Activated CD4-positive, alpha-beta T cell treated with anti-CD3 and anti-CD28 coated beads, Interleukin-2, amount 10 ng/mL, durations not matched to agents 24 days and 14 days (primary cell): ENCODE measurements around the gene REXO5. TPM values are rescaled to one million over a fixed set of nuclear protein-coding genes. Genes with fewer than 3 reads are reported as not detected.

ENCODE experiments used
- DNase-seq: peaks from one replicate; pipeline ENCODE4 v3.0.0; 2022
- H3K27ac Mint-ChIP-seq: one replicate; pipeline ENCODE4 v1.8.0; 2022; ENCODE audit warnings: mild to moderate bottlenecking, mixed read lengths
- H3K27me3 Mint-ChIP-seq: one replicate; pipeline ENCODE4 v1.8.0; 2022; ENCODE audit warnings: mixed read lengths
- H3K36me3 Mint-ChIP-seq: one replicate; pipeline ENCODE4 v1.8.0; 2022; ENCODE audit warnings: low read depth, mild to moderate bottlenecking, mixed read lengths
- H3K4me1 Mint-ChIP-seq: one replicate; pipeline ENCODE4 v1.8.0; 2021; ENCODE audit warnings: mixed read lengths
- H3K4me3 Mint-ChIP-seq: one replicate; pipeline ENCODE4 v1.8.0; 2022; ENCODE audit warnings: mild to moderate bottlenecking, moderate library complexity, mixed read lengths
- H3K9me3 Mint-ChIP-seq: one replicate; pipeline ENCODE4 v1.8.0; 2021; ENCODE audit warnings: mixed read lengths
- intact Hi-C: fragments of 100-400 bp; cut with micrococcal nuclease; formaldehyde crosslinking; loops from one replicate; pipeline ENCODE4 v1.15.1; 2023
- total RNA-seq: library from RNA; stranded (reverse); gene quantifications from 2 replicates; pipeline ENCODE4 v1.2.3, GENCODE V29; 2022

REXO5 gene
- total RNA-seq, 1 donor from 2014 or later = 11.7 TPM

DNA sequence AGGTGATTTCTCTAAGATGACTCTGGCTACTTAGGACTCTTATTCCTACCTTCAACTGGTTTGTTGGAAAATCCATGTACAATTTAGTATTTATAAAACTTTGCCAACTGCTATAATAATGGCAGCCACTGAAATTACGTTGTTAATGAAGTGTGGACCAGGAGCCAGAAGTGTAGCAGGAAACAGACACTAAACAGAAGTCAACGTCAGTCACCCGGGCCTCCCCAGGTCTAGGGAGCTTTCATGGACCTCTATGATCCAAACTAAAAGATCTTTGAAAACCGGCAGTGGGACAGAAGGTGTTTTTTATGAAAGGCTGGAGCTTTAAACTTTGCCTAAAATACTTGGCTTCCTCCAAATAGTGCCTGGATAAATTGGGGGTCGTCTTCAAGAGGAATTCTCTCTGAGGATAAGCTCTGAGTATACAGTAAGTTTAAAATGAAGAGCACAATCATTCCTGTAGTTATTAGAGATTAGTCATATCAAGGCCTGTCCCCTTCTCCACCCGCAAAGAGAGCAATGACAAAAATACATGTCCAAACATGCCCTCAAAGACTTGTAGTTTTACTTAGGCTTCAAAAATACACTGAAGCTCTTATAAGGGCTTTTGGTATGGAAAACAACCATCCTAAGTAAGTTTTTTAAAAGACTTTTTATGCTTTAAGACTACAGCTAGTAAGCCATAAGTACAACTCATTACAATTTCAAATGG, 59.2 kb downstream of the REXO5 start:
- Mint-ChIP-seq H3K27ac (peak overlapping the region; percentile 72), H3K4me3 (no peak overlapping the region), H3K27me3 (no peaks in the 10 kb centered on the region), H3K4me1 (peaks cover 38% of the 10 kb centered on the region), H3K9me3 (peaks cover 4% of the 10 kb centered on the region), H3K36me3 (peaks cover 45% of the 10 kb centered on the region)
- no peak for DNase-seq
- intact Hi-C loops = no loop called here

DNA sequence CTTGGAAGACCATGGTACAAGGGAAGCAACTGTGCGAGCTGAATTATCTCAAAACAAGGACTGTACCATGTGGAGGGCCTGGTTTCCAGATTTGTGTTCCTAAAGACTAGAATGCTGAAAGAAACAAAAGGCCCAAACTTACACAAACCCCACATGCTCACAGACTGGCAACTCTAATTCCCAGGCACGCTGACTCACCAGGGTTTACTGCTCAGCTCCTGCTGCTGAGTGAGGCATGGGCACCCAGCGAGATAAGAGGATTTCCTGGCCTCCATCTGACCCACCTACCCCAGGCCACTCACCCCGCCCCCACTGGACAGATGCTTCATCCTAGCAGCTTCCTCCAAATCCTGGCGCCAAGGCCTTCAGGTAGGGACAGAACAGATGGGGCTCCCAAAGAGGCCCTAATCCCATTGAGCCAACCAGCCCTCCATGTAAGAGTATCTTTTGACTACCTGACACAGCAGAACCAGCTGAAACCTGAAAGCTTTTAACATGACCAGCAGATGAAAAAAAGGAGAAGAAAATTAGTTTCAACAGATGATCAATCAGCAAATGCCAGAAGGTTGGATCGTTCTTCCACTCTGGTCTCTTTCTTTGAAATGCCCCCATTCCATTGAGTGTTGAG, 59.9 kb downstream of the REXO5 start:
- H3K4me3 Mint-ChIP-seq = no peak overlapping the region
- H3K27me3 Mint-ChIP-seq = no peaks in the 10 kb centered on the region
- intact Hi-C loops = no loop called here
- peaks cover 41% of the 10 kb centered on the region for H3K4me1 Mint-ChIP-seq
- peaks cover 47% of the 10 kb centered on the region for H3K36me3 Mint-ChIP-seq
- peaks cover 4% of the 10 kb centered on the region for H3K9me3 Mint-ChIP-seq
- DNase-seq = no peak
- peak overlapping the region; percentile 72 for H3K27ac Mint-ChIP-seq

DNA sequence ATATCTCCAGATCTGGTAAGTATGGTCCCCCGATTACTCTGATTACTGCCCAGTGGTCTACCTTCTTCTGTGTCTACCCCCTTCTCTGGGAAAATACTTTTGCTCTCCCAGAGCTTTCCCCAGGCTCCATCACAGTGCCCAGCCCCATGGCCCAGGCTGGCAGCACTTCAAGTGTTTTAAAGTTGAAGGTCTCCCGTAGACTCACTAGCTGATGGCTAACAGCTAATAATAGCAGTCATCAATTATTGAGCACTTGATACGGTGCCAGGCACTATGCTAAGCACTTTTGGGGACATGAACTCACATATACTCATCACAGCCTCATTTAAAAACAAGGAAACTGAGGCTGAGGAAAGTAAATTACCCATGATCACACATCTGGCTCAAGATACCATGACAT, 60.5 kb downstream of the REXO5 start:
- Mint-ChIP-seq H3K4me1 (peaks cover 45% of the 10 kb centered on the region), H3K27me3 (no peaks in the 10 kb centered on the region), H3K4me3 (no peak overlapping the region), H3K36me3 (peaks cover 44% of the 10 kb centered on the region), H3K27ac (peak overlapping the region; percentile 30), H3K9me3 (peaks cover 4% of the 10 kb centered on the region)
- no peak for DNase-seq
- intact Hi-C loops = no loop called here

DNA sequence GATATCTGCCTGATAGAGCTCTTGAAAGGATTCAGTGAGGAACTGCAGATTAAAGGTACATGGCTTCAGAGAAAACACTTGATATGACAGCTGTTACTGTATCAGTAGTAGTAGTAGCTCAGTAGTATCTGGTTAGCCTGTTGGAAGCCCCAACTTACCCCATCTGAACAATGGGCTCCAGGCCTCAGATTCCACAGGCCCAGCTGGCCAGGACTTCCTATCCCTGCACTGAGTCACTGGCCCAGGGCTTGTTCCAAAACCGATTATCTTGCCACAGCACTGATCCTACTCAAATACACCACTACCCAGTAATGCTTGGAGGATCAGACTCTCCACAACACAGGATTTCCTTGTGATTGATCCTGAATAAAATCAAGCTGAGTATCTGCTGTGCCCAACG, 61.3 kb downstream of the REXO5 start:
- intact Hi-C loops = no loop called here
- Mint-ChIP-seq H3K4me1 (peaks cover 51% of the 10 kb centered on the region), H3K36me3 (peaks cover 39% of the 10 kb centered on the region), H3K27me3 (no peaks in the 10 kb centered on the region), H3K9me3 (peaks cover 2% of the 10 kb centered on the region), H3K27ac (peak overlapping the region; percentile 9), H3K4me3 (no peak overlapping the region)
- no peak for DNase-seq

DNA sequence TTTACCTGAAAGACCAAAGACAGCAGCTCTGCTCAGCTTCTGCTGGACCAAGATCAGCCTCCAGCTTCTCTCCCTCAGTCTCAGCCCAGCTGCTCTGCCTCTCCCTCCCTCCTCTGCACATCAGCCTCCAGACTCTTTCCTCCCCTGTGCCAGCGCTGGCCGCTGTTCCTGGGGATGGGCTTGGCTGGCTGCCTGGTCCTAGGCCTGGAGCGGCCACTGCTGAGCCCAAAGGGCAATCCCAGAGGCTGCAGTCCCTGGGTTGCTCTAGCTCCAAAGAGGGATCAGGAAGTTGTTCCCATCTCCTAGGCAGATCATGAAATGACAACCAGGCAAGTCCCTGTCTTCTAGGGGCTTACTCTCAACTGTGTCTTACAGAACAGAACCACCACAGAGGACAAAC, 62.6 kb downstream of the REXO5 start:
- Mint-ChIP-seq H3K4me1 (peaks cover 59% of the 10 kb centered on the region), H3K27me3 (no peaks in the 10 kb centered on the region), H3K9me3 (no peaks in the 10 kb centered on the region), H3K4me3 (no peak overlapping the region), H3K27ac (no peak overlapping the region), H3K36me3 (peaks cover 36% of the 10 kb centered on the region)
- intact Hi-C loops = no loop called here
- DNase-seq = no peak

DNA sequence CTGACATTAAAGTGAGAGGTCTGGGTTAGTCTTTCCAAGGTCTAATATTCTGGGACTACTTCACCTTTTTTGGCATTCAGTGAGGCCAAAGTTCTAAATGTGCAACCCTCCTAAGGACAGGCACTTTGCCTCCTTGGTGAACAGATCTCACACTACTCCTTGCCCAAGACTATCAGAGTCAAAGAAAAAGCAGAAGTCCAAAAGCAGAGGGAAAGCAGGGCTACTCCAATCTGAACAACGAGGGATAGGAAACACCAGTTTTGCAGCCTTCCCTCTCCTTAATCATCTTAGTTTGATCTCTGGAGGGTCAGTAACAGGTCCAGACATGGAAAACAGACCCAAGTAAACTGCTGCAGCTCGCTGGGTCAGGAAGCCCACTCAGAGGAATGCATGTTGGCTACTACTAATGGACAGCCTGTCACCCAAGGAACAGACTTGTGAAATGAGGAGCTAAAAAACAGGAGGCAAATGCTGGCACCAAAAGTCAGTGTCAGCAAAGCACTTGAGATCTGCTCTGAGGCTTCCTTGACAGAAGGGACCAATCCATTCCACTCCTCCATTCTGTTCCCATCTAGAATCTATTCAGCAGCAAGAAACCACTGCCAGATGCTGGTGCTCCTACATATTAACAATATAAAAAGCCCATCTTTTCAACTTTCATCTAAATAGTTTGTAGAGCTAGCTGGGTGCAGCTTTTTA, 63.9 kb downstream of the REXO5 start:
- Mint-ChIP-seq H3K4me1 (peaks cover 68% of the 10 kb centered on the region), H3K9me3 (no peaks in the 10 kb centered on the region), H3K27ac (no peak overlapping the region), H3K27me3 (no peaks in the 10 kb centered on the region), H3K36me3 (peaks cover 29% of the 10 kb centered on the region), H3K4me3 (no peak overlapping the region)
- intact Hi-C loops = loop anchor here (5.0 kb wide), 1 partner anchor 42 kb away; no protein-coding TSS in a partner anchor
- no peak for DNase-seq

DNA sequence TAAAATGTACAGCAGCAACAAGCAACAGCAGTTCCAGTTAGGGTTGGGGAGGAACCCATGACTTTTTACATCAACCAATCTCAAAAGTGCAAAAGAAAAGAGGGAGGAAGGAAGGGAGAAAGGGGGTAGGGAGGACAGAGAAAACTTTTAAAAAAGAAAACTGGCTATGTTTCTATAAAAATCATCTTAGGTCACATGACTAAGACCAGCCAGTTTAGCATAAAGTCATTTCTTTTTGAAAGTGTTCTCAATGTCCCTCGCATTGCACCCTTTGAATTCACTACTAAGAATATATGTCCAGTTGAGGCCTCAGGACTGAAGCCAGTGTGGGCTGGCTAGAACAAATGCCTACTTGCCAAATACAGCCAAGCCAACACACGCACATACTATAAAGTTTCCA, 64.9 kb downstream of the REXO5 start:
- Mint-ChIP-seq H3K27ac (no peak overlapping the region), H3K27me3 (no peaks in the 10 kb centered on the region), H3K36me3 (peaks cover 28% of the 10 kb centered on the region), H3K9me3 (no peaks in the 10 kb centered on the region), H3K4me3 (no peak overlapping the region), H3K4me1 (peaks cover 66% of the 10 kb centered on the region)
- intact Hi-C loops = loop anchor here (5.0 kb wide), 1 partner anchor 41 kb away; no protein-coding TSS in a partner anchor
- no peak for DNase-seq

DNA sequence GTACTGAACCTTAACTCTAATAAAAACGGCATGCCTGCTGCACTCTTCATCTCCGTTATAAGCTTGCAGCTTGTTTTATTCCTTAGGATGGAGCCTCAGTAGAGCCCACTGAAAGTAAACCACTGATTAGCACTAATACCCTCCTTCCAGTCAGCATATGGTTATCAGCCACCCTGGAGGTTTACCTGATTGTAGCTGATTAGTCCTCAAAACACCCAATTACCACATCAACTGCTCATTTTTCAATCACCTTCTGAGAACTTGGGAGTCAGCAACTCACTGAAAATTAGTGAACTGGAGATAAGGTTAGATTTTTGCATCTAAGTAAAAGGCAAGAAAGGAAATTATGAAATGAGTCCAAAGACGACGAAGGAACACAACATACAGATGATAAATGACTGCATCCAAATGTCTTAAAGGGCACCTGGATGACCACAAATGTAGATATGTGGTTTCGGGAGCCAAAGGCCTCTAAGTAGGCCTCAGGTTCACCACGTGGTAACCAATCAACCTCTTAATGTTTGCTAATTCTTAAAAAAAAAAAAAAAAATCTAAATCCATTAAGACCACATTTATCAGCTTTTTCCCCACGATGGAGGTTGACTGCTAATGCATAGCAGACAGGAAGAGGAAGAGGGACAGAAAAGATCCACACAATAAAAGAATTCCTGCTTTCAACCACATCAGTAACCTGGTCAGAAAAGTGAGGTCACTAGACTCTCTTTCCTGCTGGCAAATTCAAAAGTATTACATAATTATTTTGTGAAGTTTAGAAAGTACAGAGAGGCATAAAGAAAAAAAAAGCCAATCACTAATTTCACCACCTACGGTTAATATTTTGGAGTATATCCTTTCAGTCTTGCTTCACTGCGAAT, 65.9 kb downstream of the REXO5 start:
- H3K27me3 Mint-ChIP-seq = no peaks in the 10 kb centered on the region
- H3K4me1 Mint-ChIP-seq = peaks cover 63% of the 10 kb centered on the region
- intact Hi-C loops = loop anchor here (5.0 kb wide), 1 partner anchor 40 kb away; no protein-coding TSS in a partner anchor
- DNase-seq = no peak
- H3K4me3 Mint-ChIP-seq = no peak overlapping the region
- H3K9me3 Mint-ChIP-seq = no peaks in the 10 kb centered on the region
- peaks cover 30% of the 10 kb centered on the region for H3K36me3 Mint-ChIP-seq
- no peak overlapping the region for H3K27ac Mint-ChIP-seq

DNA sequence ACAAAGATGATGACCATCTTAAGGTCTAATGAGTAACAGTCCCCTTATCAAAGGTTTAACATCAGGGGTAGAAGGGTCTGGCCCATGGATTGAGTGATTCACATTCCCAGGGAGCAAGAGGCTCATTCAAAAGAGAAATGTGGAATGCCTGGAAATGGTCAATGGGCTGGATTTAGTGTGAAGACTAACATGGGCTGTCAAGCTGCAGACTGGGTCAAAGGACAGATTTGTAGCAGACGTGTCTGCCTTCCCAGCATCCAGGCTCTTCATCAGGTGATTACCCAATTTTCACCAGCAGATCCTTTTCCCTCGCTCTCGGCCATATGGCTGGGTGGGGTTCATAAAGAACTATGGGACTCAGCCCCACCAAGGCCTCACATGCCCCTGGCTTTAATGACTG, 67.0 kb downstream of the REXO5 start:
- DNase-seq = no peak
- Mint-ChIP-seq H3K27me3 (no peaks in the 10 kb centered on the region), H3K9me3 (no peaks in the 10 kb centered on the region), H3K27ac (peak overlapping the region; percentile 86), H3K4me1 (peaks cover 63% of the 10 kb centered on the region), H3K4me3 (peak overlapping the region; percentile 70), H3K36me3 (peaks cover 34% of the 10 kb centered on the region)
- intact Hi-C loops = loop anchor here (5.0 kb wide), 1 partner anchor 39 kb away; no protein-coding TSS in a partner anchor

DNA sequence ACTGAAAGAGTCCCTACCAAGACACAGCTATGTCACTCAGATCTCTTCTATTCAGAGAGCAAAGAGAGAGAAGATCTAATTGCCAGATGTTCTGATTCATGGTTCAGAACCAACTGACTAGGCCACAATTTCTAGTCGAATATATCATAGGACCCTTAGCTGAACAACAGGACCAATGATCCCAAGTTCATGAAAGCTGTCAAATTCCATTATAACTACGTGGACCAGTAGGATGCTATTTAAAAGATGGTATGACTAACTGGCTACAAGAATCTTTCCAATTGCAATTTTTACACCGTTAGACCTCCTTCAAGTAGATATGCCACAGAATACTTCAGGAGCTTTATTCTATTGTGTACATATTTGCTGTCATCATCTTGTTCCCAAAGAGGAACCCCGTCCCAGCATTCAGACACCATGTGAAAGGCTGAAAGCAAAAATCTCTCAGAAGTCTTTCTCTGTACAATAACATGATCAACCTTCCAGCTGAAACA, 67.8 kb downstream of the REXO5 start:
- DNase-seq = peak; percentile 80
- Mint-ChIP-seq H3K27ac (peak overlapping the region; percentile 86), H3K36me3 (peaks cover 39% of the 10 kb centered on the region), H3K27me3 (no peaks in the 10 kb centered on the region), H3K9me3 (no peaks in the 10 kb centered on the region), H3K4me1 (peaks cover 68% of the 10 kb centered on the region), H3K4me3 (peak overlapping the region; percentile 70)
- intact Hi-C loops = loop anchor here (1.0 to 5.0 kb wide), 4 partner anchors 10 to 65 kb away; partner anchors contain the start of genes DCUN1D3 and LYRM1

DNA sequence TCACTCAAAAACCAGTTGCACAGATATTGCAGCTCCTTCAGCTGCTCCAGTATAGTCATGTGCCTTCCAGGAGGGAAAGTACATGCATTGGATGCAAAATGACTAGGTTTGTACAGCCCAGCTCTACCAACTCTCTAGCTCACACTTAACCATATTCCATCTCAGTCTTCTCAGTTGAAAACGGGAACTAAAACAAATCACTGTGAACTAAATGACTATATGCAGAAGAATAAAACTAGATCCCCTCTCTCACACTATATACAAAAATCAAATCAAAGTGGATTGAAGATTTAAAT, 69.0 kb downstream of the REXO5 start:
- Mint-ChIP-seq H3K9me3 (no peaks in the 10 kb centered on the region), H3K27me3 (no peaks in the 10 kb centered on the region), H3K36me3 (peaks cover 41% of the 10 kb centered on the region), H3K4me3 (peak overlapping the region; percentile 70), H3K27ac (peak overlapping the region; percentile 68), H3K4me1 (peaks cover 68% of the 10 kb centered on the region)
- intact Hi-C loops = loop anchor here (2.0 kb wide), 1 partner anchor 63 kb away; no protein-coding TSS in a partner anchor
- no peak for DNase-seq

DNA sequence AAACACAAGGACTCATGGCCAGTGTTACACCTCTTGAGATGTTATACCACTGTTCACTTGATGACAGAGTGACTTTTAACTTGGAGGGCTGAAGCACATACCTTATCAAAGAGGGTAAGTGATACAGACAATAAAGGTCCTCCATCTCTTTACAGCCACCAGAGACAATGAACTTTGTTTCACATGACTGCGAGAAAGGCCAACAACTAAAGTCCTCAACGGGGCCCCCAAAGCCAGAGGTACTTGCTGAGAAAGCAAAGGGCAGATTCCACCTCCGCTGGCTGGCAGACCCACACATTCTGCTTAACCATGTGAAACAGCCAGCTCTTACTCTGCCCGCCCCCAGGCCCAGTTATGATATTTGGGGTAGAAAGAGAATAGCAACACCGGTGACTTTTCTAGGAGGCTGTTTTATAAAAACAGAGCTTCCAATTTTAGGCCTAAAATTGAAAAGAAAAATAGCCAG, 72.4 kb downstream of the REXO5 start:
- Mint-ChIP-seq H3K27ac (peak overlapping the region; percentile 22), H3K9me3 (no peaks in the 10 kb centered on the region), H3K36me3 (peaks cover 29% of the 10 kb centered on the region), H3K4me3 (peak overlapping the region; percentile 6), H3K27me3 (no peaks in the 10 kb centered on the region), H3K4me1 (peaks cover 51% of the 10 kb centered on the region)
- no peak for DNase-seq
- intact Hi-C loops = no loop called here
